Renal pelvis (tissue), 4 donors: Measurements from ENCODE around the gene TTC34. TPM values are rescaled to one million over a fixed set of nuclear protein-coding genes. Genes with fewer than 3 reads are reported as not detected.
A peak's percentile ranks its signal among the peaks of the same experiment; 100 is the strongest.

Experiments
- DNase-seq: peaks from one replicate; pipeline ENCODE4 v3.0.0-alpha.2; 2013
- polyA plus RNA-seq, 3 donors: library from polyadenylated mRNA; unstranded; fragments of 120-200 nt; gene quantifications; one replicate each; pipeline ENCODE4 v1.2.1, GENCODE V29; 2013; ENCODE audit not compliant: insufficient read length in 3 of 3

Gene TTC34
- polyA plus RNA-seq, 3 donors, result 0.97 to 1.4 (median 1.2) TPM

DNA sequence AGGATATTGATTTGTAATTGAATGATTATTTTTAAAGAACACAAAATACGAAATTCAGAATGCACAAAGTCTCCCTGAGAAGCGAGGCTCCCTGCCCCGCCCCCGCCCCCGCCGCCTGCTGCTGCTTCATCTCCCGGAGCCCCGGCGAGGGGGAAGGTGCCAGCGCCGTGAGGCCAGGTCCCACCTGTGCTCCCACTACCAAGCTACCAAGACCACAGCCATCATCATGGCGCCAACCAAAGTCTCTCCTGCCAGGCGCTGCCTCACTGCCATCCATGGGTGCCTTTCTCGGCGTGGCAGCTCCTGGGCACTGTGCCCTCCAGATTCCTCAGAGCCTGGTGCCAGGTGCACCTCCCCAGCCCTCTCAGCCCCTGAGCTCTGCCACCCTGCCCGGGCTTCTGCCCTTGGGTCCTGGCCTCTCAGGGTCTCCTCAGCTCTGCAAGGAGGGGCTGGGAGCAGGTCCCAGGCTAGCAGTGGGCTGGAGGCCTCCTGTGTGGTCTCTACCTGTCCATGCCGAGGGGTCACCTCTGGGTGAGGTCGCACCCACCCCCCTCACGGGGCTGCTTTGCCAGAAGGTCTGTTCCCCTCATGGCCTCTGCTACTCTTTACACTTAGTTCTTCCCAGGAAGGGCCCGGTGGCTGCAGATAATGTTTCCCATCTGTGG lies 29.4 kb upstream of the TTC34 start:
- DNase-seq, result no peak

DNA sequence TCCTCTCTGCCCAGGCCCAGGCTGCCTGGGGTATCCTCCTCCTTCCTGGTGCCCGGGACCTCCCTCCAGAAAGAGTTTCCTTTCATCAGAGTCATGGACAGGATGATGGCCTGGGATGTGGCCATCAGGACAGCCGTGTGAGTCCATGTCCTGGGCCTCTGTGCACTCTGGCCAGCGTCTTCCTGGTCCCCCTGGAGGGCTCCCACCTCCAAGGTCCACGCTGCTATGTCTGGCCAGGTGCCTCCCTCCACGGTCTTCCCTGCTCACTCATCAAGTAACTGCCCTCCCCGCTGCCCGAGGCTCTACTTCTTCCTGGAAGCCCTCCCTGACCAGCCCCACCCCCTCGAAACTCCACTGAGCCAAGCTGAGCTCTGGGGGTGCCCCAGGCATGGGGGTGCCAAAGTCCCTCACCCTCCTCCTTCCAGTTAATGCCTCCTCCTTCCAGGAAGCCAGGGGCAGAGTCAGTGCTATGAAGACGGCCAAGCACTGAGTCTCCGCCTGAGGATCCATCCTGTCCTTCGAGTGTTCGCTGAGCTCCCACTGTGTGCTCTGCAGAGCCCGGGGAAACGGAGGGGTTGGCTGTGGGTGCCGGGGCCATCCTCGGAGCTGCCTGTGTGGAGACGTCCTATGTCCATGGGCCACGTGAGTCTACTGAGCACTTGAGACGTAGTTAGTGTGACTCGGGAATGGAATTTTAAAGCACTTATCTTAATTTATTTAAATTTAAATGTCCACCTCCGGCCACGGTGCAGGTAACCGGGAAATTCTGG lies 28.5 kb upstream of the TTC34 start:
- DNase-seq, result no peak

DNA sequence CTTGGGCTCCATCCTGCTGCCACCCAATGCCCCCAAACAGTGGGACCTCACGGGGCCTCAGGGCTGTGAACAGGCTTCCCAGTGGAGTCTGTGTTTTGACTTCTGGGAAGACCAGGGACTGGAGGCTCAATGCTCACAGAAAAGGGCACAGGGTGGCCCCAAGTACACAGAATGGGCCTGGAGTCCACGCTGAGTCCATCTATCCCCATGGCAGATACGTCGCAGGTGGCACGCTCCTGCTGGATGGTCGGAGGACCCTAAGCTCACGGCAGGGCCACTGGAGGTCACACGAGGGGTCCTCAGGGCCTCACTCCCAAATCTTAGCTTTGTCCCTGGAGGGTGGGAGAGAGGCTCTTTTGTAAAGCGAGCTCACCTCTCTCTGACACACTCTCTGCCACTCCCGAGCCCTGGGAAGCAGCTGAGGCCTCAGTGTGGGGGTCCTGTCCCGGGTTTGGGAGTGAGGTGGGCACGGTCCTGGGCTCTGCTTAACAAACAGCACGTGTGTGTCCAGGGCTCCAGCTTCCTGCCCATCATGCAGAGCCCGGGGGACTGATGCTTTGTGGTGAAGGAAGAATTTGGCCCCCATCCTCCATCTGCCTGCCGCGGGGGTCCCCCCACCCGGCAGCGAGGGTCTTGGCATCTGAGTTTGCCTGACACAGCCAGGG lies 27.2 kb upstream of the TTC34 start:
- no peak for DNase-seq

DNA sequence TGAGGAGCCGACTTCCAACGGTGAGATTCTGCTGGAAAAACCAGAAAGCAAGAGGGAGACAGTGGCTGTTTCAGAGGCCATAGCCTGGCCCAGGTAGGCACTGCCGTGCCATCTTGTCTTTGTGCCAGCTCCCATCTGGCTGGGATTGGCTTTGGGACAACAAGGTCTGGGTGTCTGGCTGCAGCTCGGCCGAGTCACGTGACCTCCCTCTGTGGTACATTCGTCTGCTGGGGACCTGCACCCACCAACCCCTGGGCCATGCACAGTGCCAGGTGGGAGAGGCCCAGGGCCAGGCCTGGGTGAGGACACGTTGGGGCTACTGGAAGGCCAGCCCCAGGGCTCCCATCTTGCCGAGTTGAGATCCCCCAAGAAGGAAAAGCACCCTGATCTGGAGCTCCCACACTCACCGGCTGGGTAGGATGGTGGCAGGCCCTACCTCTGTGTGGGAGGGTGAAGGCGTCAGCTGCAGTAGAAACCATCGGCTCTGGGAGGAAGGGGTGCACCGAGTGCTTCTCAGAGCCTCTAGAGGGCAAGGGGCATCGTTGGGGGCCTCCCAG lies 25.3 kb upstream of the TTC34 start:
- no peak for DNase-seq

DNA sequence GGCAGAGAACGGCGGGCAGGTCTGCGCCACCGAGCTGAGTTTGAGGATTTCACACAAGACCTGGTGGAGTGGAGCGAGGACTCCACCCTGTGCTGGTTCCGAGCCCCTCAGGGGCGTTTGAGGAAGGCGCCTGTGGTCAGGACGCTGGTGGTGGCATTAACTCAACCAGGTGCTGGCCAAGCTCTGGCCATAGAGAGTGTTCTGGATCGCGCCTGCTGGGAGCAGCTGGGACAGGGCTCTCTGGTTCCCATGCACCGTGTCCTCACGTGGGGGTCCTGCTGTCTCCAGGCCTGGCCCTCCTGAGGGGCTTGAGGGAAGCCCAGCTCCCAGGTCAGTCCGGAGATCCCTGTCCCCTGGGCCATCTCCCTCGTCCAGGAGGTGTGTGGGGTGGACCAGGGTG lies 24.8 kb upstream of the TTC34 start:
- no peak for DNase-seq

DNA sequence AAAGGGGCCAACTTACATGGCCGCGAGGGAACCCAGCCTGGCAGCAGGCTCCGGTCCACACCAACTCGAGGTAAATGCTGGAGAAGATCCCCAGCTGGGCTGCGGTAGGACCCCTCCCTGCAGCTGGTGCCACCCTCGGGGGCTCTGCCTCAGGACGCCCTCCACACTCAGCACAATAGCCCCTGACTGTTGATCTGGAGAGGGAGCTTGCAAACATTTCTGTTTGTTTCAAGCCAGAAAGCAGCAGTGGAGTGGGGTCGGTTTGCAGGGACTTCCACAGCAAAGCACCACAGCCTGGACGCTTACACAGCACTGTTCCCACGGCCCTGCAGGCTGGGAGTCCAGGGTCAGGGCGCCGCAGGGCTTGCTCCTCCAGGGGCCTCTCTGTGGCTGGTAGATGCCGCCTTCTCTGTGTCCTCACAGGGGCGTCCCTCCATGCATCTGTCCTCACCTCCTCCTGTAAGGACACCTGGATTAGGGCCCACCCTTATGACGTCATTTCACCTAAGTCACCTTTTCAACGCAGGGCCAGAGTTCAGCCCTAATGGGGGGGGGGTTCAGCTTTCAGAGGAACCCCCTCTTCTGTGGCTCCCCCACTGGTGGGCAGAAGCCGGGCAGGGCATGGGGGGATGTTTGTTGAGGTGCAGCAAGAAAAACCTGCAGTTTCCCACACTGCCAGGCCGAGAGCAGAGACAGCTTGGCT lies 24.1 kb upstream of the TTC34 start:
- no peak for DNase-seq

DNA sequence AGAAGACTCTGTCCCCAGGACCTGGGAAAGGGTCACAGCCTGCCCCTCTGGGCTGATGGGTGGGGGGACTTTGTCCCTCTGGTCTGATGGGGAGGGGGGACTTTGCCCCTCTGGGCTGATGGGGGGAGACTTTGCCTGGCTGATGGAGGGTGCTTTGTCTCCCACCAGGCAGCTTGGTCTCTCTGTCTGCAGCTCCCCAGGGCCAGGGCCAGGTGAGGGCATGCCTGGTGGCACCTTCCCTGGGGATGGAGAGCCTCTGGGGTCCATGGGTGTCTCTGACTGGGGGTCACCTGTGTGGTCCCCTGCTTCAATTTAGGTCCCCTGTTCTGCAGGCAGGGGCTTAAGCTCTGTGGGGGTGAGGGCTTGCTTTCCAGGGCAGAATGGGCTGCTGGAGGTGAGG lies 23.5 kb upstream of the TTC34 start:
- DNase-seq, result no peak

DNA sequence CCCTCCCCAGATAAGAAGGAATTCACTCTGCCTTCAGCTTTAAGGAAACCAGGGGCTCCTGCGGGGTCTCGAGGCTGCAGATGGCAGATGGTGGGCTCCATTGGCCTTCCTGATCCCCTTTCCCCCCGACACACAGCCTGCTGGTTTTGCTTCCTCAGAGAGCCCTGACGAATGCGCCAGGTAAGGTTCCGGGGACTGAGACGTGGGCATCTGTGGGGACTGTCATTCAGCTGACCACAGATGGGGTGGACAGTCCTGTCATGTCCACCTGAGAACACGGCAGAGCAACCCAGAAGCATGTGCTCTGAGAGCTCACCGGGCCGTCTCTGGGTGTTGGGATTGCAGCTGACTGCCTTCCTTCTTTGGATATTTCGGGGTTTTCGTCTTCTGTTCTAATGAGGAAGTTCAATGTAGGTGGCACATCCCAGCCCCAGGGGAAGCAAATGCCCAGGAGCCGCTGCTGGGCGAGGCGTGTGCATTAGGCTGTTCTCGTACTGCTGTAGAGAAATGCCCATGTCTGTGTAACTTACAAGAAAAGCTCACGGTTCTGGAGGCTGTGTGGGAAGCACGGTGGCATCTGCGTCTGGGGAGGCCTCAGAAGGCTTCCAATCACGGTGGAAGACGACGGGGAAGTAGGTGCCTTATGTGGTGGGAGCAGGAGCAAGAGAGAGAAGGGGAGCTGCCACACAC lies 22.6 kb upstream of the TTC34 start:
- DNase-seq, result no peak

DNA sequence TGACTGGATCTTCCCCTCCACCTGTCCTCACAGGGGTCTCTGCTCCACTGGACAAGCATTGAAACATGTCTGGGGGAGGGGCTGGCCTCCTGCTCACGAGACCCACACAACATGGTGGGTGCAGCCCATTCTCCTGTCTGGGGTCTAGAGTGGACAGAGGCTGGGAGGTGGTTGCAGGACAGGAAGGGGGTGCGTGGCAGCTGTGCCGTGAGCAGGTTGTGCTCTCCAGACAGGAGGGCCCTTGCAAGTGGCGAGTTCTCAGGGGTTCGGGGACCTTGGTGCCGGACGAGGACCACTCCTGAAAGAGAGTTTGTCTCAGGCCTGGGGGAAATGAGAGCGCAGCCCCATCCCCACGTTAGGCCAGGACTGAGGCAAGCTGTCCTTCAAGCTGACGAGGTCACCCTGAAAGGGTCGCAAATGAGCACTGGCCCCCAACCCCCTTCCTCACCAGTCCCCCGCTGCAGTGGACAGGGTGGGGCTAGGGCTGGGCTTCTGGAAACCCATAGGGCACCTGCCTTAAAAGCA lies 21.2 kb upstream of the TTC34 start:
- no peak for DNase-seq

DNA sequence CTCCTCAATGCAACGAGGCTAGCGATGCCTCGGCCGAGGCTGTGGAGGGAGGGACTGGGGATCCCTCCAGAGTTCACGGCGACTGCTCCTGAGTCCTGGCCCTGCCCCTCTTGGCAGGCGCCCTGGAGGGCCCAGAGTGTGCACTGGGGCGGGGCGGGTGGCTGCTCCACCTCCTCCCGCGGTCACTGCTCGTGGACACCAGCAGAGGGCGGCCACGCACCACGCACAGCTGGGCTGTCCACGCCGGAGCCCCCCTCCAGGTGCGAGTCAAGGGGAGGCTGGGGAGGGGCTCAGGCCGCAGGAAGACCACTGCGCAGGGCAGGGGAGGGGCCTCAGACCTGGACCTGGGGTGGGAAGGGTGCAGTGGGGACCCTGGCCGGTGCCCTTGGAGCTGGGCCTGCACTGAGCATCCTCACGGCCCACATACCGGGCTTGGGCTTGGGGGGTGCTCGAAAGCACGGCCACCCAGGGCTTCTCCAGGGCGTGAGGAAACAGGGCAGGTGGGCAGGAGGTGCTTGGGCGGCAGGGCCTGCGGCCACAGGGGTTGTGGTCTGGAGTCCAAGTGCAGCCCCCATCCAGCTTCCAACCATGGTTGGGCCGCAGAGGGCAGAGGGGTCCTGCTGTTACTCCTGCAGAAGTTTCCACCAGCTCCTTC lies 20.6 kb upstream of the TTC34 start:
- DNase-seq, result peak; percentile 26

DNA sequence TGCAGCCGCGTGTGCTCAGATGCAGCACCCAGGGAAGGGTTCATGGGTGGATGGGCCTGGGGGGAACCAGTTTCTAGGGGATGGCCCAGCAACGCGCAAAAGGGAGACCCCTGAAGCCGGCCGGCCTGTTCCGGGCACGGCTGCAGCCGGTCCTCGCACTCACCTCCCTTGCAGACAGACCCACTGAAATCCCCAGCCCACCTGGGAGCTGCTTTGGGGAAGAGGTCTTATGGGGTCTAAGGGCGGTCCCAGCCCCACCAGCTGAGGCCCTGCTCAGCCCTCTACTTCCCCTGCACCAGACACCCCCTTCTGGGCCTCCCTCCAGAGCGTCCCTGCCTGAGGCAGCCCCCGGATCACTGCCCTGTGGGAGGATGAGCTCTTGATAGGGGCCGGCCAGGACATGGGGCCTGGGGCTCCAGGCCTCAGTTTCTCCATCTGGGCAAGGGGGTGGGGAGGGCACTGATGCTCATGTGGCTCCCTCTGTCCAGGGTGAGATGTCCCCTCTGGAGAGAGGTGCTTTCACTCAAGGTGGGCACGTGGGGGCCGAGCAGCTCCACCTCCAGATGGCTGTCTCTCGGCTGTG lies 20.0 kb upstream of the TTC34 start:
- DNase-seq, result no peak

DNA sequence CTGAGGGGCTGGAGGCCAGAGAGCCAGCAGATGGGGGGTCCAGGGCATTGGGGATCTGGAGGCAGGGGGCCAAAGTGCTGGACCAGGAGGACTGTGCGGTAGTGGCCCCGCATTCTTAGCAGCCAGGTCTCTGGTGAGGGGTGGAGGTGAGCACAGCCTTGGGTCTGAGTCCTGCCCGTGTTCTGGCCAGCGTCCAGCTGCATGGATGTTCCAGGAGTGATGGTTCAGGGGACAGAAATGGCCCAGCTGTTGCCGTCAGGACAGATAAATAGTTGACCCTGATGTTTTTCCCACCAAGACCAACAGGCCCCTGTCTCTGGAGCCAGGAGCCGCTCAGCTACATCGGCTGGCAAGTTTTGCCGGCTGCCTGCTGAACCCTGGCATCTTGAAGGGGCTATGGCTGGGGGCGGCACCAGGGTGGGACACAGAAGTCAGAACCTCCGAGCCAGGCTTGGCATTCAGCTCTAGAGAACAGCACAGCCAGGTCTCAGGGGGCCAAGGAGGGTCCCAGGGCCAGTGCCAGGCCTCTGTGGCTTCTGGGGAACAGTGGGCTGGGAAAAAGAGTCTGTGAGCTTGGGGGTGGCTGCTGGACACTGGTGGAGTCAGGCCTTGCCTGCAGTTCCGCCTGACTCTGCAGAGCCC lies 19.4 kb upstream of the TTC34 start:
- no peak for DNase-seq

DNA sequence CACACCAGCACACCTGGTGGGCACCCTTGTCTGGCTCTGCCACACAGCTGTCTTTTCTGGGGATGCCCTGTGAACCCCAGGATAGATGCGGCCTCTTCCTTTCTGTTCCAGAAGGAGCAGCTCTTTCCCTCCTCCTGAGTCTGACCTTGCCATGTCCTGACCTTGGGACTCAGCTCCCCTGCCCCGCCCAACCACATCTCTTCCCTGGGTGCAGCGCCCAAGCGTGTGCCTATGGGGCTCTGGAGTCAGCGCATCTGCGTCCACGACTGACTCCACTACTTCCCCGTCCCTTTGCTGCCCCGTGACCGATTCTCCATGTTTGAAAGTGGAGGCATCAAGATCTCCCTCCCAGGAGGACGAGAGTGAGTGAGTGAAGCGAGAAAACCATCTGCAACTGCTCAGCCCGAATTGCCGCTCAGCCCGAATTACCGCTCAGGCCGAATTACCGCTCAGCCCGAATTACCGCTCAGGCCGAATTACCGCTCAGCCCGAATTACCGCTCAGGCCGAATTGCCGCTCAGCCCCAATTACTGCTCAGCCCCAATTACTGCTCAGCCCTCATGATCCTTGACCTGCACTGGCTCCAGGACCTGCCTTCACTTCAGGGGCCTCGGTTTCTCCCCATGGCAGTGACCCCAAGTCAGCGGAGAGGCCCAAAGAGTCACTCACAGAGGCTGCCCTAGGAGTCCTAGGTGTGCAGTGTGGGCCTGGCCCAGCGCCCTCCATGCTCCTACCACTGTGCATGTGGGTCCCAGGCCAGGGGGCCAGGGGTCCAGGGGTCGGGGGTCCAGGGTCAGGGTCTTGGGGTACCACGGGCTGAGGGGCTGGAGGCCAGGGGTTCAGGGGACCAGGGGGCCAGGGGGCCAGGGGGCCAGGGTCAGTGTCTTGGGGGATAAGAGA lies 18.6 kb upstream of the TTC34 start:
- DNase-seq, result no peak

DNA sequence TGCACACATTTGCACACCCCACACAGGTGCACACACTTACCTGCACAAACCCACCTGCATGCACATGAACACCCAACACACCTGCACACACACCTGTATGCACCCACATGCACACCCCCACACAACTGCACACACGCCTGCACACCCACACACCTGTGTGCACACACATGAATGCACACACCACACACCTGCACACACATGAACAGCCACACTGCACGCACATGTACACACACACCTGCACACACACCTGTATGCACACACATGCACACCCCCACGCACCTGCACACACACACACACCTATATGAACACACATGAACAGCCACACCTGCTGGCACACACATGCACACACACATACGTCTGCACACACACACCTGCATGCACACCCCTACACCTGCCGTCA lies 17.9 kb upstream of the TTC34 start:
- no peak for DNase-seq

DNA sequence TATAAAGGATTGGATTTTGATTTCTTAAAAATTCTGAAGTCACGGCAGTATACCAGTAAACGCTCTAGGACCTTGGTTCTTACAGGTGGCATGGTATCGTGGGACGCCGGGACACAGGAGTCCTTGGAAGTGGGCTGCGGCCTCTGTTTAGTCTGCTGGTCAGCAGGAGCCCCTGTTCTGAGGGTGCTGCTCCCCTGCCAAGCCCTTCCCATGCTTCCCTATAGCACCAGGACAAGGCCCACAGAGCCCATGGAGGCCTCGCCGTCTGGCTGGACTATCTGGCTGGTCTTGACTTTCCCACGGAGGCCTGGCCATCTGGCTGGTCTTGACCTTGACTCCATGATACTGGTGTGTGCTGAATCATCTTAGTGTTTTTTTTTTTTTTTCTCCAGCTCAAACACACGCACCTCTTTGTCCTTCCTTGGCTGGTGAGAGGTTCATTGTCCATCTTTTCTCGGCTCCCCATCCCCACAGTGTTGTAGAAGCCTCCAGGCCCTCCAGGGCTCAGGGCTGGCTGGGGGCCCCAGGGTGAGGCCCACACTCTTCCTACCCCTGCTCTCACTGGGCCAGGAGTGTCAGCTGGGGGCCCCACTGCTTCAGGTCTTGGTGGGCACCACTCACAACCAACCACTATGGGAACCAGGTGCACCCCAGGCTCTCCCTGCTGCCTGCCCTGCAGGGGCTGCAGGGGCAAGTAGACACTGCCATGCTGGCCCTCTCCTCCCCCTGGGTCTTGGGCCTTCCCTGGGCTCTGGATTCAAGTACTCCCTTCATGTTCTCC lies 16.5 kb upstream of the TTC34 start:
- DNase-seq, result no peak

DNA sequence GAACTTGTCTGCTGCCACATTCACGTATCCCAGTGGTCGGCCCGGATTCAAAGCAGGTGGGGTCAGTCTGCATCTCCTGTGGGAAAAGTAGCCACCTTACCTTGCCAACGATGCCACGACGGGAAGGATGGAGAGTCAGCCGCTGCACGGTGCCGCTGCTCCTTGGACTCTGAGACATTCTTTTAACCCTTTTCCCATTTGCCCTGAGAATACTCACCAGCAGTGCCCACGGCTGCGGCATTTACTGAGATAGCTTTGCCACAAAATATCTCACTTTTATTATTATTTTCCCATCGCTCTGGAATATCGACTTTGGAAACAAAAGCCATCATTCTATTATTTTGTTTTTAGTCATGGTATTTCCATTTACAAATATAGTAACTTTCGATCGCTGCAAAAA lies 15.3 kb upstream of the TTC34 start:
- DNase-seq, result no peak

DNA sequence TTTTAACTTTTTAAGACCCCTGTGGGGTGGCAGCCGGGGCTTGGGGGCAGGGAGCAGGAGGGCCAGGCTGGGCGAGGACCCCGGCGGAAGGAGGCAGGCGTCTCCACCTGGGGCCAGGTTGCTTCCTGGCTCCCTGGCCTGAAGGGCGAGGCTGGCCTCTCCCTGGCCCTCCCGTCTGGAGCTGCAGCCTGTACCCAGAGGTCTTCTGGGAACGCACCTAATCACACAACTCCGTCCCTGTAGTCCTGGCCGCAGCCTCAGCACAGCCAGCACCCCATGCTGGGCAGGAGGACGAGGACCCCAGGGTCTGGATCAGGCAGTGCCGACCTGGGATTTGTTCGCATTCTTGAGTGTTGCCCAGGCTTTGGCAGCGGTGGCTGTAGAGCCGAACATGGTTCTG lies 14.1 kb upstream of the TTC34 start:
- DNase-seq, result no peak

DNA sequence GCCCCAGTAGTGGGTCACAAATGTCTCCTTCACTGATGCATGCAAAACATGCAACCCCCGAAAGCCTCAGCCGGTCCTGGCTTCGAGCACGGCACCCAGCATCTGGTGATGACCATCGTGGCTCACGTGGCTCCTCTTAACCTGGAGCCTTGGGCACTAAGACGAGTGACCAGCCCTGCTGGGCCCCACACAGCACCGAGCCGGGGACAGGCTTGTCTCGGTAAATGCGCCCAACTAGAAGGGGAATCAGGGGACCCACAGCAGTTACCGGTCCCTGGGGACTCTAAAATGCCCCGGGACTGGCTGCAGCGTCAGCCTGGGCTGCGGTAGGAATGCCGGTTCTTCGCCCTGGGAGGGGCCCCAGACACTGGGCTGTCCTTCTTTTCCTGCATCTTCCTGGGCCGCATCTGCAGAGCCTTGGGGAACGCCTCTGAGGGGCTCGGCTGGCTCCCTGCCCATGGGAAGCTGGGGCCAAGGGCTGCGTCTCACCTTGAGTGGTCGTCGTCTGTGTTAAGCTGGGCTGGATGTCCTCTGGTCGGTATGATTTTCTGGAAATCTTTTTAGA lies 13.1 kb upstream of the TTC34 start:
- no peak for DNase-seq
